ENCODE measurements around the gene PPP2R2D.

- TF ChIP-seq CTCF (conservative IDR thresholded peaks at IDR 0.05) = no peak
- no peak for TF ChIP-seq ZFX (IDR thresholded peaks at IDR 0.05)
Observed at GRCh38 chr10:131947631-131948347, 47.0 kb downstream of the PPP2R2D start.

Data from C4-2B (cell line).